Measurements from ENCODE around the gene GRM4. TPM values are rescaled to one million over a fixed set of nuclear protein-coding genes. Genes with fewer than 3 reads are reported as not detected.

Gene GRM4
- total RNA-seq, 5 donors from 2014 or later (not counting 1 experiment from before 2014, with no cell fraction given): 0.10 to 0.38 (median 0.21) TPM; not detected in 1

DNA sequence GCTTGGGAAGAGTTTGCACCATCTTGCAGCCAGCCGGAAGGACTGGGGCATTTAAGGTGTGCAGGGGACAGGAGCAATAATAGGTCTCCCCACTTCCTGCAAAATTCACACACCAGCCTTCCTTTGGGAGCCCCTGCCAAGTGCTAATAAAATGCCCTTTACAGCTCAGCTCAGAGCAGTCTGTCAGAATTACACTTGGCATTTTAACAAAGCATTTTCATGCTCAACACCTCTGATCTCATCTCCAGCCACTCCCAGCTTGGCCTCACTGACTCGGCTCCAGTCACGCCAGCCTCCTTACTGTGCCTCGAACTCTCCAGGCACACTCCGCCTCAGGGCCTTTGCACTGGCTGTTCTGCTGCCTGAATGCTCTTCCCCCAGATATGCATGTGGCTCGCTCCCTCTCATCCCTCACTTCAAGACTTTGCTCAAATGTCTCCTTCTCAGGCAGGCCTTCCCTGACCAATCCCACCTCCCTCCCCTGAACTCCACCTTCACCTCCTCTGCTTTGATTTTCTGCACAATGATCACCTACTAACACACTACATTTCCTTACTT, 43.7 kb downstream of the GRM4 start:
- no peak overlapping the region for H3K4me3 ChIP-seq (ENCODE audit: control insufficient read depth in 1 of 2, extremely low read depth in 1 of 2, low read length in 1 of 2)
- WGBS (ENCODE audit: insufficient coverage): 85% methylated on average over 5 of the region's 6 CpGs
- H3K27me3 ChIP-seq (replicated peaks in 1 of 2; ENCODE audit: control insufficient read depth in 2 of 2, extremely low read depth in 1 of 2, insufficient read depth in 2 of 2, low read length in 1 of 2): peaks cover 0 to 67% of the 10 kb centered on the region in 2 experiments
- no peaks in the 10 kb centered on the region for H3K4me1 Mint-ChIP-seq
- no peaks in the 10 kb centered on the region for H3K9me3 Mint-ChIP-seq
- H3K27me3 Mint-ChIP-seq: peaks cover 8 to 17% of the 10 kb centered on the region in 2 donors
- DNase-seq (no peak), ATAC-seq (replicated peaks in 1 of 4) (no peak)
- H3K27ac ChIP-seq (ENCODE audit: low read length): no peak overlapping the region
- ChIA-PET POLR2A (no interaction called here), CTCF (no interaction called here)
- H3K36me3 ChIP-seq (ENCODE audit: control insufficient read depth in 2 of 2, extremely low read depth in 1 of 2, insufficient read depth in 1 of 2, low read length in 1 of 2): no peaks in the 10 kb centered on the region
- H3K4me3 Mint-ChIP-seq: no peak overlapping the region
- no peaks in the 10 kb centered on the region for H3K9me3 ChIP-seq
- H3K4me1 ChIP-seq (ENCODE audit: control insufficient read depth in 1 of 2, extremely low read depth in 1 of 2, insufficient read depth in 2 of 2, low read length in 2 of 2): no peaks in the 10 kb centered on the region
- H3K27ac Mint-ChIP-seq: no peak overlapping the region
- H3K36me3 Mint-ChIP-seq: no peaks in the 10 kb centered on the region

DNA sequence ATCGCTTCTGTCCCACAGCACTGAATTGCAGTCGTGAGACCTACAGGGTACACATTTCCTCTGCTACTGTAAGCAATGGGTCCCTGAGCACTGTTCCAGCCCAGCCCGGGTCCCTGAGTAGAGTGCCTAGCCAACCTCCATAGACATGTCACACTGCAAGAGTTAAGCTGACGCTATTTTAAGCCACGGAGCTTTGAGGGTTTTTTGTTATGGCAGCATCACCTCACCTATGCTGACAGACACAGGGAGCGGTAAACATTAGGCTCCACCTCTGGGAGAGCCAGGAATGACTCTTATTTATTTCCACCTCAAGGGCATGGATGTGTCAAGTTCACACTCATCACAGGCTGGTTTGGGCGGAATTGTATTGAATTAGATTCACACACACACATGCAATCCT, 45.1 kb downstream of the GRM4 start:
- Mint-ChIP-seq H3K36me3 (no peaks in the 10 kb centered on the region), H3K27me3 (peaks cover 15 to 26% of the 10 kb centered on the region in 2 donors), H3K4me3 (no peak overlapping the region), H3K27ac (no peak overlapping the region), H3K4me1 (no peaks in the 10 kb centered on the region), H3K9me3 (no peaks in the 10 kb centered on the region)
- WGBS (ENCODE audit: insufficient coverage): 72% methylated on average over 4 of the region's 7 CpGs
- ChIA-PET POLR2A (no interaction called here), CTCF (interaction anchor here in 1 of 2 donors (0.6 kb wide), 1 partner anchor 43 kb away, joined by 3 read pairs; no protein-coding TSS in a partner anchor)
- H3K27ac ChIP-seq (ENCODE audit: low read length): no peak overlapping the region
- no peak for ATAC-seq (replicated peaks in 1 of 4)
- no peaks in the 10 kb centered on the region for H3K36me3 ChIP-seq (ENCODE audit: control insufficient read depth in 2 of 2, extremely low read depth in 1 of 2, insufficient read depth in 1 of 2, low read length in 1 of 2)
- no peak overlapping the region for H3K4me3 ChIP-seq (ENCODE audit: control insufficient read depth in 1 of 2, extremely low read depth in 1 of 2, low read length in 1 of 2)
- no peaks in the 10 kb centered on the region for H3K9me3 ChIP-seq
- H3K27me3 ChIP-seq (replicated peaks in 1 of 2; ENCODE audit: control insufficient read depth in 2 of 2, extremely low read depth in 1 of 2, insufficient read depth in 2 of 2, low read length in 1 of 2): peaks cover 0 to 76% of the 10 kb centered on the region in 2 experiments
- H3K4me1 ChIP-seq (ENCODE audit: control insufficient read depth in 1 of 2, extremely low read depth in 1 of 2, insufficient read depth in 2 of 2, low read length in 2 of 2): no peaks in the 10 kb centered on the region
- DNase-seq: no peak

- Histone ChIP-seq H3K9me3 (no peaks in the 10 kb centered on the region), H3K4me1 (ENCODE audit: control insufficient read depth in 1 of 2, extremely low read depth in 1 of 2, insufficient read depth in 2 of 2, low read length in 2 of 2) (no peaks in the 10 kb centered on the region), H3K36me3 (ENCODE audit: control insufficient read depth in 2 of 2, extremely low read depth in 1 of 2, insufficient read depth in 1 of 2, low read length in 1 of 2) (no peaks in the 10 kb centered on the region), H3K27me3 (replicated peaks in 1 of 2; ENCODE audit: control insufficient read depth in 2 of 2, extremely low read depth in 1 of 2, insufficient read depth in 2 of 2, low read length in 1 of 2) (peaks cover 0 to 77% of the 10 kb centered on the region in 2 experiments), H3K4me3 (ENCODE audit: control insufficient read depth in 1 of 2, extremely low read depth in 1 of 2, low read length in 1 of 2) (no peak overlapping the region), H3K27ac (ENCODE audit: low read length) (no peak overlapping the region)
- H3K36me3 Mint-ChIP-seq: no peaks in the 10 kb centered on the region
- WGBS (ENCODE audit: insufficient coverage): 91% methylated on average over 6 of the region's 8 CpGs
- no peaks in the 10 kb centered on the region for H3K9me3 Mint-ChIP-seq
- no peak overlapping the region for H3K4me3 Mint-ChIP-seq
- no peaks in the 10 kb centered on the region for H3K4me1 Mint-ChIP-seq
- H3K27me3 Mint-ChIP-seq: peaks cover 22 to 31% of the 10 kb centered on the region in 2 donors
- DNase-seq (no peak), ATAC-seq (replicated peaks in 1 of 4) (no peak)
- POLR2A ChIA-PET: no interaction called here
- CTCF ChIA-PET: no interaction called here
- no peak overlapping the region for H3K27ac Mint-ChIP-seq
Measured at GRCh38 chr6:34099878-34100277, 46.0 kb downstream of the GRM4 start.

DNA sequence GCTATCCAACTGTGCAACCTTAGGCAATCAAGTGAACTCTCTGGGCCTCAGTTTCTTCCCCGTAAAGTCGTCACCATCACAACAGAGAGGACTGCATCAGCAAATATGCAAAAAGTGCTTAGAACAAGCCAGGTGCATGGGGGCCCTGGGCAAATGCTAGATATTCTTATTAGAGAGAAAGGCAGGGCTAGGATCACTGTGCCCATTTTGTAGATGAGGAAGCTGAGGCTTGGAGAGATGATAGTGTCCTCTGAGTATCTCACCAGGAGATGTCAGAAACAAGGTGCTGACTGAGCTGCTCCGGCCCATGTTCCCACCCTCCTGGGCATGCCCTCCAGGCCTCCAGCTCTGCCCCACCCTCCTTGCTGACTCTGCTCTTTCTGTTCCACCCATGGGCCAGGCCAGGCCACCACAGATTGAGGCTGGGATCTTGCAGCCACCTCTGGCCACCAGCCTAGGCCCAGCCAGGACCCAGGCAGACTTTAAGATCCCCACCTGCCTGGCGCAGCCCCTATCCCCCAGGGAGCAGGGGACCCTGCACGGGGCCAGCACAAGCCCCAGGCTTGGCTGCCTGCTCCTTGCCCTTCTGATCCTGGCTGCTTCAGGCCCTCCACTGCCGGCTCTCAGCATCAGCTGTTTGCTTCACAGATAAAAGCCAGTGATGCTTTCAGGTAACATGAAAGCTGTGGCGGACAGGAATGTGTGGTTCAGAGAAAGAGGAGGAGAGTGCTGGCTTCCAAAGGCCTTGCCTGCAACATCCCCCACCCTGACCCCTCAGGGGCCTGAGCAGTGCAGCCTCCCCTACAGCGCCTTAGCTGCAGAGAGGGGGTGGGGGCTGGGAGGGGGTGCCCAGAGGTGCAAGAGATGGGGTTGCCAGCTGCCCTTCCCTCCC, 47.6 kb downstream of the GRM4 start:
- DNase-seq (no peak), ATAC-seq (replicated peaks in 1 of 4) (no peak)
- H3K9me3 ChIP-seq: no peaks in the 10 kb centered on the region
- H3K4me3 ChIP-seq (ENCODE audit: control insufficient read depth in 1 of 2, extremely low read depth in 1 of 2, low read length in 1 of 2): no peak overlapping the region
- H3K4me1 ChIP-seq (ENCODE audit: control insufficient read depth in 1 of 2, extremely low read depth in 1 of 2, insufficient read depth in 2 of 2, low read length in 2 of 2): no peaks in the 10 kb centered on the region
- H3K4me1 Mint-ChIP-seq: no peaks in the 10 kb centered on the region
- ChIA-PET CTCF (no interaction called here), POLR2A (no interaction called here)
- no peaks in the 10 kb centered on the region for H3K36me3 ChIP-seq (ENCODE audit: control insufficient read depth in 2 of 2, extremely low read depth in 1 of 2, insufficient read depth in 1 of 2, low read length in 1 of 2)
- H3K27me3 ChIP-seq (replicated peaks in 1 of 2; ENCODE audit: control insufficient read depth in 2 of 2, extremely low read depth in 1 of 2, insufficient read depth in 2 of 2, low read length in 1 of 2): peaks cover 2 to 71% of the 10 kb centered on the region in 2 experiments
- H3K4me3 Mint-ChIP-seq: no peak overlapping the region
- no peak overlapping the region for H3K27ac Mint-ChIP-seq
- peaks cover 23 to 42% of the 10 kb centered on the region in 2 donors for H3K27me3 Mint-ChIP-seq
- no peak overlapping the region for H3K27ac ChIP-seq (ENCODE audit: low read length)
- no peaks in the 10 kb centered on the region for H3K36me3 Mint-ChIP-seq
- no peaks in the 10 kb centered on the region for H3K9me3 Mint-ChIP-seq
- WGBS (ENCODE audit: insufficient coverage): 72% methylated on average over 6 of the region's 8 CpGs

DNA sequence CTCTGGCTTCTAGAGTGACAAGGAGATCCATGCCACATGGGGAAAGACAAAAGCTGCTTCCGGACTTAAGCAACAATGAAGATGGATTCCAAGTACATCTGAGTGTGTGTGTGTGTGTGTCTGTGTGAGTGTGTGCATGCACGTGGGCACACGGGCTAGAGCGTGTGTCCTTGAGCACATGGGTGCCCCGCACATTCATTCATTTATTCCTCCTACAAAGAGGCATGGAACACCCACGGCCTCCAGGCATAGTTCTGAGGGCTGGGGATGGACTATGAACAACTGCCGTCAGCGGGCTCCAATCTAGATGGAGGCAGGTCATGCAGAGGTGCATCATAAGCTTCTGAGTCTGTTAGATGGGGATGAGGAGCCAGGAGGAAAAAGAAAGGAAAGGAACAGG, 49.1 kb downstream of the GRM4 start:
- Mint-ChIP-seq H3K36me3 (no peaks in the 10 kb centered on the region), H3K27me3 (peaks cover 22 to 45% of the 10 kb centered on the region in 2 donors), H3K27ac (no peak overlapping the region), H3K9me3 (no peaks in the 10 kb centered on the region), H3K4me1 (no peaks in the 10 kb centered on the region), H3K4me3 (no peak overlapping the region)
- WGBS (ENCODE audit: insufficient coverage): 64% methylated on average over 2 of the region's 8 CpGs
- H3K4me1 ChIP-seq (ENCODE audit: control insufficient read depth in 1 of 2, extremely low read depth in 1 of 2, insufficient read depth in 2 of 2, low read length in 2 of 2): no peaks in the 10 kb centered on the region
- ChIA-PET POLR2A (no interaction called here), CTCF (no interaction called here)
- ATAC-seq (replicated peaks in 1 of 4) (no peak), DNase-seq (no peak)
- no peak overlapping the region for H3K27ac ChIP-seq (ENCODE audit: low read length)
- no peak overlapping the region for H3K4me3 ChIP-seq (ENCODE audit: control insufficient read depth in 1 of 2, extremely low read depth in 1 of 2, low read length in 1 of 2)
- no peaks in the 10 kb centered on the region for H3K36me3 ChIP-seq (ENCODE audit: control insufficient read depth in 2 of 2, extremely low read depth in 1 of 2, insufficient read depth in 1 of 2, low read length in 1 of 2)
- H3K27me3 ChIP-seq (replicated peaks in 1 of 2; ENCODE audit: control insufficient read depth in 2 of 2, extremely low read depth in 1 of 2, insufficient read depth in 2 of 2, low read length in 1 of 2): peaks cover 2 to 76% of the 10 kb centered on the region in 2 experiments
- no peaks in the 10 kb centered on the region for H3K9me3 ChIP-seq

DNA sequence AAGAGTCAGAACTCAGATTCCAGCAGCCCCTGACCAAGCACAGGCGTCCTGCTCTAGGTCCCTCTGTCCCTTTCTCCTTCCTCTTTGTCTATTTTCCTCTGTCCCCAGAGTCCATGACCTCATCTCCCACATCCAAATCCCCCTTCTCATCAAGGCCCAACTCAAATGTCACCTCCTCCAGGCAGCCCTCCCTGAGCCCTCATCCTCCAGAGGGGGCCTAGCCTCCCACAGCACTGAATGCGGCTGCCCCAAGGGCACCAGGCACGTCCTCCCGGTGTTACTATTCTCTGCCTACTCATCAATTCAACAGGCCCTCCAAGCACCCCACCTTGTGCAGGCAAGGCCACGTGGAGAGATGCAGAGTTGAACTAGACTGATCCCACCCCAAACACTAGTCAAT, 49.7 kb downstream of the GRM4 start:
- no peak overlapping the region for H3K4me3 ChIP-seq (ENCODE audit: control insufficient read depth in 1 of 2, extremely low read depth in 1 of 2, low read length in 1 of 2)
- no peaks in the 10 kb centered on the region for H3K9me3 ChIP-seq
- peak overlapping the region in 1 of 2 donors; percentile 23 for H3K27ac Mint-ChIP-seq
- ChIA-PET POLR2A (no interaction called here), CTCF (no interaction called here)
- H3K27ac ChIP-seq (ENCODE audit: low read length): no peak overlapping the region
- H3K36me3 ChIP-seq (ENCODE audit: control insufficient read depth in 2 of 2, extremely low read depth in 1 of 2, insufficient read depth in 1 of 2, low read length in 1 of 2): no peaks in the 10 kb centered on the region
- no peaks in the 10 kb centered on the region for H3K4me1 ChIP-seq (ENCODE audit: control insufficient read depth in 1 of 2, extremely low read depth in 1 of 2, insufficient read depth in 2 of 2, low read length in 2 of 2)
- H3K4me3 Mint-ChIP-seq: no peak overlapping the region
- H3K27me3 ChIP-seq (replicated peaks in 1 of 2; ENCODE audit: control insufficient read depth in 2 of 2, extremely low read depth in 1 of 2, insufficient read depth in 2 of 2, low read length in 1 of 2): peaks cover 2 to 73% of the 10 kb centered on the region in 2 experiments
- no peak for DNase-seq
- H3K4me1 Mint-ChIP-seq: no peaks in the 10 kb centered on the region
- H3K27me3 Mint-ChIP-seq: peaks cover 22 to 45% of the 10 kb centered on the region in 2 donors
- WGBS (ENCODE audit: insufficient coverage): 57% methylated on average over 5 of the region's 5 CpGs
- no peak for ATAC-seq (replicated peaks in 1 of 4)
- no peaks in the 10 kb centered on the region for H3K36me3 Mint-ChIP-seq
- H3K9me3 Mint-ChIP-seq: no peaks in the 10 kb centered on the region

Measured in T-cell (primary cell).